Measurements from ENCODE around the gene TOMM20. TPM values are rescaled to one million over a fixed set of nuclear protein-coding genes. Genes with fewer than 3 reads are reported as not detected.
A peak's percentile ranks its signal among the peaks of the same experiment; 100 is the strongest.

Gene TOMM20
- total RNA-seq, 1 experiment from 2014 or later, result 101 TPM

DNA sequence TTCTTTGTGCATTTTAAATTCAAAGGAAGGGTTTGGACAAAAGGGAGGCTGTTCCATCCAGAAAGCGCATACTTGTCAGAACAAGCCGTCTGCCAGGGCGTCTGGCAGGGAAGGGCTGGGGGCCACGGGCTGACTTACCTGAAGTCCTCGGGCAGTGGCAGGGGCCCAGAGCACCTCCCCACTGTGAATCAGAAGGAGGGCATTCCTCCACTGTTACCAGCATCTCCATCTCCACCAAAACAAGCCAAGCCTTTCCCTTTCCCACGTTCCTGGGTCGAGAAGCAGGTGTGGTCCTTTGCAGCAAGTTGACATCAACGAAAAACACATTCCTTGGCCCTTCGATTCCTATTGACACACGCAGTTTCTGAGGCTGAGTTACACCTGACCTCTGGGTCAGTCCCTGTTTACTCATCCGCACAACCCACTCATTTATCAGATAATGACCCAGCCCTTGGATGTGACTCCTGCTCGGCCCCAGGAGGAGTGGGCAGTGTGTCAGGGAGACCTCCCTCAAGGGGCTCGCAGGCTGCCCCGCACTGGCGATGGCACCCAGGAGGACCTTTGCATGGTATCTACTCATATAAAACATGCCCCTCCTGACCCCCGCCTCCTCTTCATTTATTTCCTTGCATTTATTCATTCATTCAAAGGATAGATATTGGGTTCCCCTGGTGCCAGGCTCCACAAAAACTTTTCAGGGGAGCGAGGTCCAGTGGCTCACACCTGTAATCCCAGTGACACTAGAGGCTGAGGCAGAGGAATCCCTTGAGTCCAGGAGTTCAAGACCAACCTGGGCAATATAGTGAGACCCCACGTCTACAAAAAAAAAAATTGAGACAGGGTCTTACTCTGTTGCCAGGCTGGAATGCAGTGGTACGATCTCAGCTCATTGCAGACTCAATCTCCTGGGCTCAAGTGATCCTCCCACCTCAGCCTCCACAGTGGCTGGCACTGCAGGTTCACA, 60.2 kb downstream of the TOMM20 start:
- Histone ChIP-seq H3K27ac (ENCODE audit: low read length) (peak overlapping the region; percentile 100), H3K4me1 (ENCODE audit: control insufficient read depth, insufficient read depth, low read length) (peaks cover 62% of the 10 kb centered on the region), H3K27me3 (ENCODE audit: control insufficient read depth, insufficient read depth, low read length) (no peaks in the 10 kb centered on the region), H3K36me3 (ENCODE audit: control insufficient read depth, insufficient read depth, low read length) (no peaks in the 10 kb centered on the region), H3K4me3 (ENCODE audit: low read depth in 2 of 2, low read length in 2 of 2) (peak overlapping the region in 1 of 2 experiments; percentile 31; a peak in 2 of 4 replicates), H3K9me3 (ENCODE audit: control insufficient read depth, insufficient read depth, low read depth, low read length) (no peaks in the 10 kb centered on the region)
- BruUV-seq (replicated peaks), result TSS peak; percentile 92
- ChIA-PET POLR2A (interaction anchor here (0.6 to 1.3 kb wide), 2 partner anchors 94 to 296 kb away, joined by 5 to 16 read pairs; no protein-coding TSS in a partner anchor), CTCF (interaction anchor here (0.6 to 2.0 kb wide), 5 partner anchors 25 to 1699 kb away, joined by 3 to 6 read pairs (median 4); no protein-coding TSS in a partner anchor)
- TF ChIP-seq, protein P1, sequence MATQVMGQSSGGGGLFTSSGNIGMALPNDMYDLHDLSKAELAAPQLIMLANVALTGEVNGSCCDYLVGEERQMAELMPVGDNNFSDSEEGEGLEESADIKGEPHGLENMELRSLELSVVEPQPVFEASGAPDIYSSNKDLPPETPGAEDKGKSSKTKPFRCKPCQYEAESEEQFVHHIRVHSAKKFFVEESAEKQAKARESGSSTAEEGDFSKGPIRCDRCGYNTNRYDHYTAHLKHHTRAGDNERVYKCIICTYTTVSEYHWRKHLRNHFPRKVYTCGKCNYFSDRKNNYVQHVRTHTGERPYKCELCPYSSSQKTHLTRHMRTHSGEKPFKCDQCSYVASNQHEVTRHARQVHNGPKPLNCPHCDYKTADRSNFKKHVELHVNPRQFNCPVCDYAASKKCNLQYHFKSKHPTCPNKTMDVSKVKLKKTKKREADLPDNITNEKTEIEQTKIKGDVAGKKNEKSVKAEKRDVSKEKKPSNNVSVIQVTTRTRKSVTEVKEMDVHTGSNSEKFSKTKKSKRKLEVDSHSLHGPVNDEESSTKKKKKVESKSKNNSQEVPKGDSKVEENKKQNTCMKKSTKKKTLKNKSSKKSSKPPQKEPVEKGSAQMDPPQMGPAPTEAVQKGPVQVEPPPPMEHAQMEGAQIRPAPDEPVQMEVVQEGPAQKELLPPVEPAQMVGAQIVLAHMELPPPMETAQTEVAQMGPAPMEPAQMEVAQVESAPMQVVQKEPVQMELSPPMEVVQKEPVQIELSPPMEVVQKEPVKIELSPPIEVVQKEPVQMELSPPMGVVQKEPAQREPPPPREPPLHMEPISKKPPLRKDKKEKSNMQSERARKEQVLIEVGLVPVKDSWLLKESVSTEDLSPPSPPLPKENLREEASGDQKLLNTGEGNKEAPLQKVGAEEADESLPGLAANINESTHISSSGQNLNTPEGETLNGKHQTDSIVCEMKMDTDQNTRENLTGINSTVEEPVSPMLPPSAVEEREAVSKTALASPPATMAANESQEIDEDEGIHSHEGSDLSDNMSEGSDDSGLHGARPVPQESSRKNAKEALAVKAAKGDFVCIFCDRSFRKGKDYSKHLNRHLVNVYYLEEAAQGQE (IDR thresholded peaks at IDR 0.05; ENCODE audit: insufficient read depth in 1 of 2, low read depth in 2 of 2, low read length in 1 of 2), result no peak
- TF ChIP-seq POLR2AphosphoS5 (IDR thresholded peaks at IDR 0.05; ENCODE audit: low read depth, low read length) (peak; percentile 85), SIN3A (IDR thresholded peaks at IDR 0.05; ENCODE audit: borderline replicate concordance, insufficient read depth, low read depth, low read length) (peak; percentile 33; the same call in 1 of the 2 replicates), TCF7L2 (IDR thresholded peaks at IDR 0.05; ENCODE audit: low read depth, low read length) (peak; percentile 7; the same call in 1 of the 2 replicates)
- intact Hi-C loops (cut with micrococcal nuclease; ENCODE audit: unreplicated experiment) (no loop called here), in situ Hi-C loops (cut with HindIII; ENCODE audit: low pct_unique_long_range_greater_than_20kb, low sequenced_read_pairs) (no loop called here)
- ATAC-seq (peak; percentile 72), DNase-seq (ENCODE audit: low read depth, low spot score) (peak; percentile 95)

DNA sequence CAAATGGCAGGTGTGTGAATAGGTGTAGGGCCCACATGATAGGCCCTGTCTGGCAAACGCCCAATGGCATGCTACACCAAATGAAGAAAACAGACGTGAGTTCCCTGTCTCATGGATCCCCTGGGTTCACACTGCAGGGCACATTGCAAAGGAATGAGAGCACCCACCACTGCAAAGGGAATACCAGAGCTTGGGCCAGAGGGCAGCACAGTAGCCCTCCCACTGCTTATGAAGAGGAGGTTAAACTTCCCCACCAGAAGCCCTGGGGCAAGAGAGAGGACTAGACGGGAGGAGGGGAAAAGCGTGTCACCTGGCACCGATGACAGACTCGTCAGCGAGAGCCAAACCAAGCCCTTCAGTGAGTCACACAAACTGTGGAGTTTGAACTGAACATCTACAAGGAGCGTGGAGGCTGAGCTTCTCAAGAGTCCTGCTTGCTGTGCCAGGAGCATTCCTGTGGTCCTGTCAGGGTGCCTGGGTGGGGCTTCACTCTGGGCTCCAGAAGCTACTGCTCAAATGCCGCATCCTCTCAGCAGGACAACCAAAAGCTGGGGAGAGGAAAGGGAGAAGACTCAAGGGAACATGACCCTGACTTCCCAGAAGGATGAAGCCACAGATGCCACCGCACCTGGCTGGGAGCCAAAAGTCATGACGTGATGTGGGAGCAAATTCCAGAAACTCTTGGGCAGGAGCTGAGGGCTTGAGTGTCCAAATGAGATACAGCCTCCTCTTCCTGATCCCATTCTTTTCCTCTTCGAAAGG, 61.1 kb downstream of the TOMM20 start:
- peak; percentile 97 for DNase-seq (ENCODE audit: low read depth, low spot score)
- no peaks in the 10 kb centered on the region for H3K36me3 ChIP-seq (ENCODE audit: control insufficient read depth, insufficient read depth, low read length)
- peaks cover 63% of the 10 kb centered on the region for H3K4me1 ChIP-seq (ENCODE audit: control insufficient read depth, insufficient read depth, low read length)
- POLR2A ChIA-PET, result interaction anchor here (0.6 to 1.3 kb wide), 2 partner anchors 93 to 295 kb away, joined by 5 to 16 read pairs; no protein-coding TSS in a partner anchor
- peak overlapping the region; percentile 100 for H3K27ac ChIP-seq (ENCODE audit: low read length)
- CTCF ChIA-PET, result interaction anchor here (0.6 to 0.9 kb wide), 2 partner anchors 87 to 1698 kb away, joined by 3 to 6 read pairs; no protein-coding TSS in a partner anchor
- peak; percentile 77 for TF ChIP-seq TCF7L2 (IDR thresholded peaks at IDR 0.05; ENCODE audit: low read depth, low read length)
- peak; percentile 85; the same call in 1 of the 2 replicates for TF ChIP-seq POLR2AphosphoS5 (IDR thresholded peaks at IDR 0.05; ENCODE audit: low read depth, low read length)
- TF ChIP-seq, protein P1 (IDR thresholded peaks at IDR 0.05; ENCODE audit: insufficient read depth in 1 of 2, low read depth in 2 of 2, low read length in 1 of 2), result no peak
- no peak for TF ChIP-seq SIN3A (IDR thresholded peaks at IDR 0.05; ENCODE audit: borderline replicate concordance, insufficient read depth, low read depth, low read length)
- H3K27me3 ChIP-seq (ENCODE audit: control insufficient read depth, insufficient read depth, low read length), result no peaks in the 10 kb centered on the region
- in situ Hi-C loops (cut with HindIII; ENCODE audit: low pct_unique_long_range_greater_than_20kb, low sequenced_read_pairs) (no loop called here), intact Hi-C loops (cut with micrococcal nuclease; ENCODE audit: unreplicated experiment) (no loop called here)
- peak overlapping the region in 1 of 2 experiments; percentile 31; a peak in 2 of 4 replicates for H3K4me3 ChIP-seq (ENCODE audit: low read depth in 2 of 2, low read length in 2 of 2)
- ATAC-seq, result peak; percentile 79
- BruUV-seq (replicated peaks), result TSS peak; percentile 81
- H3K9me3 ChIP-seq (ENCODE audit: control insufficient read depth, insufficient read depth, low read depth, low read length), result no peaks in the 10 kb centered on the region
